Upper lobe of left lung (tissue), 4 donors: ENCODE results near the gene XAB2.

ENCODE experiments used
- CTCF ChIP-seq, 6 experiments: fragments of 450-650 bp in 4 of 6; fragments of 200-600 bp in 2 of 6; sonication (generic) in 2 of 6; IDR thresholded peaks; one replicate each; pipeline ENCODE4 v1.5.1; 2016 to 2019; ENCODE audit warnings: antibody characterized with exemption in 6 of 6
- EP300 ChIP-seq, 4 donors: sonication (generic); formaldehyde crosslinking; IDR thresholded peaks; one replicate each; pipeline ENCODE4 v1.5.1; 2017; ENCODE audit warnings: antibody characterized with exemption in 4 of 4, control low read depth in 2 of 4
- POLR2A ChIP-seq, 4 donors: fragments of 450-650 bp; IDR thresholded peaks; one replicate each; pipeline ENCODE4 v1.5.1; 2016 to 2017; ENCODE audit warnings: antibody characterized with exemption in 4 of 4, mild to moderate bottlenecking in 2 of 4
- POLR2AphosphoS5 ChIP-seq, 2 donors: sonication (generic); formaldehyde crosslinking; IDR thresholded peaks; one replicate each; pipeline ENCODE4 v1.5.1; 2017; ENCODE audit warnings: antibody characterized with exemption in 2 of 2

- TF ChIP-seq POLR2A (IDR thresholded peaks at IDR 0.05) (peak in 1 of 4 donors; percentile 49), CTCF (IDR thresholded peaks at IDR 0.05) (no peak), POLR2AphosphoS5 (IDR thresholded peaks at IDR 0.05) (peak; percentile 27 to 36), EP300 (IDR thresholded peaks at IDR 0.05) (no peak)
These were observed 26.2 kb upstream of the XAB2 start for GRCh38 chr19:7655581-7655980.
